ENCODE measurements around the gene PHKA2. TPM values are rescaled to one million over a fixed set of nuclear protein-coding genes. Genes with fewer than 3 reads are reported as not detected.
"Not testable (repeated sequence)": the region's sequence is repeated elsewhere in the genome, so short reads cannot be mapped to it uniquely, and the experiment has no call there.

PHKA2 gene
- total RNA-seq, 6 donors from 2014 or later, result 19.2 to 74.4 (median 25.9) TPM

DNA sequence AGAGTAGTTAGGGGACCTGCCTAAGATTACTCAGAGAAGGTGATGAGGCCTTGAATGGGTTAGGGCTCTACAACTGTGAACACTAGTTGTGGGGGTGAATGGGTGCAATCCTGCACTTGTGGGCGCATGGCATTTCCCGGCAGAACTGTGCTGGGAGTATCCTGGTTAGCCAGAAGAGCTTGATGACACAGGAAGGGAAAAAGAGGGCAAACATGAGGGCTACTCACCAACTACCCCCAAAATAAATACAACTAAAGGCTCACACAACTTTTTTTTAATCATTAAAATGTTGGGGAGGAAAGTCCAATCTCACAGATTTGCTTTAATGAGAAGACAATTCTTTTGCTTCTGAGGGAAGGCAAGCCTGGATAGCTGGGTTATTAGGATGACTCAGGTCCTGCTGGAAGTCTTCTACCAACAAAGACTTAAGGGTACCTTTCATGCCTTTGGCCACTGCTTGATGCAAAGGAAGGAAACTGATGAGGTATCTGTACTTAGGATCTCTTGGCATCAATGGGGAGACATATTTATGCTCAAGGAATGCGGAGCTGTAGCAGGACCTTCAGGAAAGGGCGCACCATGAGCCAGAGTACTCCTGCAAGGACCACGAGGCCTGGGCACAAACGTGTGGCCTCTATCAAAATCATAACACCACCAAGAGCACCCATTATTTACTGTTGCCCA is 2.6 kb downstream of the PHKA2 start:
- no peak for ATAC-seq (ENCODE audit: low FRiP score in 2 of 2)
- Histone ChIP-seq H3K4me3 (no peak overlapping the region), H3K36me3 (no peaks in the 10 kb centered on the region), H3K27me3 (peaks cover 0 to 8% (median 0%) of the 10 kb centered on the region in 4 donors), H3K27ac (no peak overlapping the region), H3K4me1 (peaks cover 0 to 9% (median 2%) of the 10 kb centered on the region in 4 donors), H3K9me3 (no peaks in the 10 kb centered on the region)
- WGBS, 2 donors, result 71 to 82% methylated on average over 6 of the region's 6 CpGs
- TF ChIP-seq, protein P1, sequence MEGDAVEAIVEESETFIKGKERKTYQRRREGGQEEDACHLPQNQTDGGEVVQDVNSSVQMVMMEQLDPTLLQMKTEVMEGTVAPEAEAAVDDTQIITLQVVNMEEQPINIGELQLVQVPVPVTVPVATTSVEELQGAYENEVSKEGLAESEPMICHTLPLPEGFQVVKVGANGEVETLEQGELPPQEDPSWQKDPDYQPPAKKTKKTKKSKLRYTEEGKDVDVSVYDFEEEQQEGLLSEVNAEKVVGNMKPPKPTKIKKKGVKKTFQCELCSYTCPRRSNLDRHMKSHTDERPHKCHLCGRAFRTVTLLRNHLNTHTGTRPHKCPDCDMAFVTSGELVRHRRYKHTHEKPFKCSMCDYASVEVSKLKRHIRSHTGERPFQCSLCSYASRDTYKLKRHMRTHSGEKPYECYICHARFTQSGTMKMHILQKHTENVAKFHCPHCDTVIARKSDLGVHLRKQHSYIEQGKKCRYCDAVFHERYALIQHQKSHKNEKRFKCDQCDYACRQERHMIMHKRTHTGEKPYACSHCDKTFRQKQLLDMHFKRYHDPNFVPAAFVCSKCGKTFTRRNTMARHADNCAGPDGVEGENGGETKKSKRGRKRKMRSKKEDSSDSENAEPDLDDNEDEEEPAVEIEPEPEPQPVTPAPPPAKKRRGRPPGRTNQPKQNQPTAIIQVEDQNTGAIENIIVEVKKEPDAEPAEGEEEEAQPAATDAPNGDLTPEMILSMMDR (IDR thresholded peaks at IDR 0.05), result no peak
- TF ChIP-seq POLR2AphosphoS5 (IDR thresholded peaks at IDR 0.05), result no peak
- no peak for TF ChIP-seq EP300 (IDR thresholded peaks at IDR 0.05)
- no peak for TF ChIP-seq POLR2A (IDR thresholded peaks at IDR 0.05)
- DNase-seq, result no peak

DNA sequence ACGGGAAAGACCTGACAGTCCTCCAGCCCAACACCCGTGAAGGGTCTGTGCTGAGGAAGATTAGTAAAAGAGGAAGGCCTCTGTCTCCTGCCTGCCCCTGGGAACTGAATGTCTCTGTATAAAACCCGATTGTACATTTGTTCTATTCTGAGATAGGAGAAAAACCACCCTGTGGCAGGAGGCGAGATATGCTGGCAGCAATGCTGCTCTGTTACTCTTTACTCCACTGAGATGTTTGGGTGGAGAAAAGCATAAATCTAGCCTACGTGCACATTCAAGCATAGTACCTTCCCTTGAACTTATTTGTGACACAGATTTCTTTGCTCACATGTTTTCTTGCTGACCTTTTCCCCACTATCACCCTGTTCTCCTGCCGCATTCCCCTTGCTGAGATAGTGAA is 3.7 kb downstream of the PHKA2 start:
- H3K9me3 ChIP-seq; H3K27ac ChIP-seq; ATAC-seq (ENCODE audit: low FRiP score in 2 of 2); H3K4me3 ChIP-seq; H3K4me1 ChIP-seq; H3K36me3 ChIP-seq; DNase-seq; H3K27me3 ChIP-seq: not testable (repeated sequence)
- 75 to 79% methylated on average over 4 to 6 of the region's 6 CpGs for WGBS, 2 donors

DNA sequence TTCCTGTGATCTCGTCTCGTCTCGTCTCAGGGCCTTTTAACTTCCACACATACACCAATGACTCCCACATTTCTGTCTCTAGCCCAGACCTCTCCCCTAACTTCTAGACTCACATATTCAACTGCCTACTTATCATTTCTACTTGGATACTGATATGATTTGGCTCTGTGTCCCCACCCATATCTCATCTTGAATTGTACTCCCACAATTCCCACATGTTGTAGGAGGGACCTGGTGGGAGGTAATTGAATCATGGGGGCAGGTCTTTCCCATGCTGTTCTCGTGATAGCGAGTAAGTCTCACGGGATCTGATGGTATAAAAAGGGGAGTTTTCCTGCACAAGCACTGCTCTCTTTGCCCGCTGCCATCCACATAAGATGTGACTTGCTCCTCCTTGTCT is 8.9 kb downstream of the PHKA2 start:
- Histone ChIP-seq H3K27ac (no peak overlapping the region), H3K36me3 (no peaks in the 10 kb centered on the region), H3K27me3 (no peaks in the 10 kb centered on the region), H3K9me3 (no peaks in the 10 kb centered on the region), H3K4me1 (no peaks in the 10 kb centered on the region), H3K4me3 (no peak overlapping the region)
- WGBS, 2 donors, result 82 to 99% methylated on average over 6 to 7 of the region's 7 CpGs
- no peak for DNase-seq
- TF ChIP-seq POLR2A (IDR thresholded peaks at IDR 0.05), result no peak
- no peak for TF ChIP-seq POLR2AphosphoS5 (IDR thresholded peaks at IDR 0.05)
- TF ChIP-seq, protein P1 (IDR thresholded peaks at IDR 0.05), result no peak
- TF ChIP-seq EP300 (IDR thresholded peaks at IDR 0.05), result no peak
- ATAC-seq (ENCODE audit: low FRiP score in 2 of 2), result no peak

DNA sequence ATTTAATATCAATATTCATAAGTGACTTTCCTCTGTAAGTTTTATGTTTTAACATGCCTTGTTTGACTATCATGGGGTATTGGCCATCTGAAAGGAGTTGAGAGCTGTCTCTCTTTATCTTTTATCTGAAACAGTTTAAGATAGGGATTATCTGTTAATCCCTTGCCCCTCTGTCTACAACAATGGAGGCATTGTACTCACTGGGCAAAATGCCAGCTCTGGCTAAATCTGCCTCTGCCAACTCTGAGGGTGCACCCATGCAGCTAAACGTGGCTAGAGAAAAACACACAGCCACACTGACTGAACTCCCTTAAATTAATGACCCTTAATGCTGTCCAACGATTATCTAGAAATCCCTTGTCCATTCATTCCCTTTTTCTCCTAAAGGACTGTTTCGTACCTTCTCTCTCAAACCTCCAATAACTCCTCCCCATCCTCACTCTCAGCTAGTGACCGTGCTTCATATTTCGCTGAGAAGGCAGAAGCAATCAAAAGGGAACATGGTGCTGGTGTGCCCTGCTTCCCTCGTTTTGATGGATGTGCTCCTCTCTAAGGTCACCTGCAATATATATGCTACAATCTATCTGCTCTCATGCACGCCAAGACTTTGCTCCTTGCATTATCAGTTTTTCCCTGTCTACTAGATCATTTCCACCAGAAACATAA is 10.3 kb downstream of the PHKA2 start:
- no peak overlapping the region for H3K27ac ChIP-seq
- no peak for DNase-seq
- no peaks in the 10 kb centered on the region for H3K4me1 ChIP-seq
- TF ChIP-seq, protein P1 (IDR thresholded peaks at IDR 0.05), result no peak
- TF ChIP-seq EP300 (IDR thresholded peaks at IDR 0.05) (no peak), POLR2A (IDR thresholded peaks at IDR 0.05) (no peak), POLR2AphosphoS5 (IDR thresholded peaks at IDR 0.05) (no peak)
- no peaks in the 10 kb centered on the region for H3K9me3 ChIP-seq
- no peaks in the 10 kb centered on the region for H3K27me3 ChIP-seq
- ATAC-seq (ENCODE audit: low FRiP score in 2 of 2), result no peak
- WGBS, 2 donors, result 73 to 79% methylated on average over 7 of the region's 7 CpGs
- no peak overlapping the region for H3K4me3 ChIP-seq
- no peaks in the 10 kb centered on the region for H3K36me3 ChIP-seq

DNA sequence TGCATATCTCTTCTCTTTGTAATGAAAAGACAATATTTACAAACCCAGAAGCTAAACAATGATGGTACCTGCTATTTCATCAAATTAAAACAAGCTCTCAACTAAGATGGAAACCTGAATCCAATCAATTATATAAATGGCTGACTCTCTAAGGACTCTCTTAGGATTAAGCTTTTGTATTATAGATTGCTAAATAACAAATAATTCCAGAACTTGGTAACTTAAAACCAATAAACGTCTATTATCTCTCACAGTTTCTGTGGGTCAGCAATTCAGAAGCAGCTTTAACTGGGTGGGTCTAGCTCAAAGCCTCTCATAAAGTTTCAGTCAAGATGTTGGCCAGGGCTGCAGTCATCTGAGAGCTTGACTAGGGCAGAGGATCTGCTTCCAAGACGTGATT is 12.4 kb downstream of the PHKA2 start:
- ATAC-seq (ENCODE audit: low FRiP score in 2 of 2) (no peak), DNase-seq (no peak)
- H3K36me3 ChIP-seq, result no peaks in the 10 kb centered on the region
- TF ChIP-seq, protein P1 (IDR thresholded peaks at IDR 0.05), result no peak
- TF ChIP-seq POLR2AphosphoS5 (IDR thresholded peaks at IDR 0.05) (no peak), EP300 (IDR thresholded peaks at IDR 0.05) (no peak), POLR2A (IDR thresholded peaks at IDR 0.05) (no peak)
- no peaks in the 10 kb centered on the region for H3K27me3 ChIP-seq
- no peak overlapping the region for H3K4me3 ChIP-seq
- no peaks in the 10 kb centered on the region for H3K9me3 ChIP-seq
- WGBS, 2 donors, result 61 to 83% methylated on average over 2 of the region's 2 CpGs
- no peak overlapping the region for H3K27ac ChIP-seq
- no peaks in the 10 kb centered on the region for H3K4me1 ChIP-seq
